ENCODE measurements around the gene C1orf167.
"Not testable (repeated sequence)": the region's sequence is repeated elsewhere in the genome, so short reads cannot be mapped to it uniquely, and the experiment has no call there.

Gene C1orf167

DNA sequence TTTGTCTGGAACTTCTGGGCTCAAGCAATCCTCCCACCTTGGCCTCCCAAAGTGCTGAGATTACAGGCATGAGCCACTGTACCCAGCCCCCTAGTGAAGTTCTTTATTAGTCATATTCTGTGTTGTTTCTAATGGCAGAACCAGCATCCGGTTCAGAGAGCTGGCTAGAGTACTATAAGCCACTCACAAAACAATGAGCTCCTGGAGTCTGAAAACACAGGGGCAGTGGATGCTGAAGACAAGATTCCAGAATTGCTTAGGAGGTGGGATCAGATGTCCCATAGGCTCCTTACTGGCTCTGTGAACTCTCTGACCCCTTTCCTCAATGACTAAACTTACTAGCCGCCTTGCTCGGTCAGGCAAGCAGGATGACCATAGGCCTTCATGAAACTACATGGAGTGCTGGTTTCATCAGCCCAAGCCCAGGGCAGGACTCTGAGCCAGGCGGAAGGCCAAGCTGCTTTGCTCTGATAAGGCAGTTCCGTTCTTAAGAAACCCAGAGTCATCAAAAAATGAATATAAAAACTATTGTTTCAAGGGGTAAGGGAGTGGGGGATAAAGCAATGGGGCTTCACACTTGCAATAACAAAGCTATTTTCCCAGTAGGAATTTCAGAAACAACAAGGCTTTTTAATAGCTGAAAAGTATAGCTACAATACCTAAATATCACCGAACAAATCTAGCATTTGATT is 35.7 kb downstream of the C1orf167 start:
- in situ Hi-C loops (cut with HindIII; ENCODE audit: low sequenced_read_pairs), result loop anchor here (10.0 kb wide), 1 partner anchor 133 kb away; the partner anchor contains the start of gene FBXO6

DNA sequence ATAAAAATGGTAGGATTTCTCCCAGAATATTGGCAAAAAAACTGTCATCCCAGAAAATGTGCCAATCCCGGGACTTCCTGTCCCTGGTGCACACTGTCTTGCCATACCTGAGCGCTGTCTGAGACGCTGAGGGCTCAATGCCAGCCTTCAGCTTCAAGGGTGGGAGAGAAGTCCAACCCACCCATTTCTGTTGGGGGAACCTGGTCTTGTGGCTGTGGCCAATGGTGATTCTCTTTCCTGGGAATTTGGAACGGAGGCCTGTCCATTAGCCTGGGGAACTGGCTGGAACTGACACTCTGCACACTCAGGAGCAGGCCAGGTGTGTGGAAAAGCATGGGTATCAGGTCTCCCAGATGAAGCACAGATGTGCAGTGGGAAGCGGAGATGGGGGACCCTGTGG is 37.1 kb downstream of the C1orf167 start:
- in situ Hi-C loops (cut with HindIII; ENCODE audit: low sequenced_read_pairs), result loop anchor here (10.0 kb wide), 1 partner anchor 134 kb away; the partner anchor contains the start of gene FBXO6

DNA sequence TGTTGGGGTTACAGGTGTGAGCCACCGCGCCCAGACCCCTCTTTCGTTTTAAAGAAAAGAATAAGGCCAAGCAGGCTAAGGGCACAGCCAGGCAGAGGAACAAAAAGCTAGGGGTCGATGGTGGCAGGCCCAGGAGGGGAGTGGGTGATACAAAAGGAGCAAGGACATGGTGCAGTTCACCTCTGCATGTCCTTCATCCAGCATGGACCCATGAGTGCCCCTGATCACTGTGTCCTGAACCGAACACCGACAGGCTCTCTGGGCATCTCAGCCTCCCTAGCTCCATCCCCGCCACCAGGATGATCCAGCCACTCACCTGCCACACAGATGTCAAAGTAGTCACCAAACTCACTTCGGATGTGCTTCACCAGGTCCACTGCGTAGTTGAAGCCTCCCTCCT is 37.9 kb downstream of the C1orf167 start:
- in situ Hi-C loops (cut with HindIII; ENCODE audit: low sequenced_read_pairs), result loop anchor here (10.0 kb wide), 1 partner anchor 135 kb away; the partner anchor contains the start of gene FBXO6

DNA sequence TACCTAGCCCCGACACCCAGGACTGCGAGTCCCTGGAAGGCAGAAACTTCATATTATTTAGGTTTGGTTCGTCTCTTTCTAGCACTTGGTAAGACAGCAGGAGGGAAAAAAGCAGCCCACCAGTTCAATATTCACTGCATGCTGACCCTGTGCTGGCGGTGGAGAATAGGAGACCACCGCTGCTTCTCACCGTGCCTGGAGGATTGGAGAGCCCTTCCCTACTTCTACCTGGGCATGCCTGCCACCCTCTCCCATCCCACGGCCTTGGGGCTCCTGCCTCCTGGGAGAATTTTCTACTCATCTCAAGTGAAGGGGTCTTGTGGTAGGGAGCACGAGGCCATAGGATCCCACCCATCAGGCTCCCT is 38.4 kb downstream of the C1orf167 start:
- in situ Hi-C loops (cut with HindIII; ENCODE audit: low sequenced_read_pairs), result no loop called here

DNA sequence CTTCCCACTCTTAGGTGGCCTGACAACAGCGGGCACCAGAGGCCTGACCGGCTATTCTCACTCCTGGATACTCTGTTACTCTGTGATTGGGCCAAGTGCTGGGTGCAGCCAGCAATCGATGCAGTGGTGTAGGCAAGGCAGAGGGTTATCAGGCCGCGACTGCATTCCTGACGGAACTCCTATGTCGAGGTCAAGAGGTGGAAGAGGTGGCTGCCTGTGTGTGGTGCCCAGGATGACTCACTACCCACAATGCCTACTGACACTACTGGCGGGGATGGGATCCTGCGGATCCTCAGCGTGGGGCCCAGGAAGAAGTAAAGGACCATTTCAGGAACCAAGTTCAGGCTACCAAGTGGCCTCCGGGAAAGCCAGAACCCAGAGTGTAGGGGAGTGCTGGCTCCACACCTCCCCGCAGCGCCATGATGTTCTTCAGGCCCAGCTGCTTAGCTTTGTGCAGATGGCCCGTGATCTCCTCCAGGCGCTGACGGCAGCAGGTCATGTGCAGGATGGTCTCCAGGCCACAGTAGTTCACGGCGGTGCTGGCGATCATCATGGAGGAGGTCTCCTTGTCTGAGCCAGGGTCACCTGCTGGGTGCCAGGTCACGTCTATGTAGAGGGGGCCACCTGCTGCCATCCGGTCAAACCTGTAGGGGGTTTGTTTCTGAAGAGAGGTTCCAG is 38.9 kb downstream of the C1orf167 start:
- in situ Hi-C loops (cut with HindIII; ENCODE audit: low sequenced_read_pairs), result no loop called here

DNA sequence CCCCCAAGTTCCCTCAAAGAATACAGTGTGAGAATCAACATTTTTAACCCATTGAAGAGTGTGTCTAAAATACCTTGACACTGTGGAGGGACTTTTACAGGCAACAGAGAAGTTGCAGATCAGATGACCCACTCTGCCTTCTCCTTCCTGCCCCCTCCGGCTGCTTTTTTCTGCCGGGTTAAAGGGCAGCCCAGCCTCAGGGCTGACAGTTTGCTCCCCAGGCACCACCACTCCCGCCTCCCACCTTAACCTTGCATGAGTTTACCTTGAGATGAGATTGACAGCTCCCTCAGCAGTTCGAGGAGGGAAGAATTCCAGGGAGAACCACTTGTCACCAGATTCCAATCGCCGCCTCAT is 40.6 kb downstream of the C1orf167 start:
- in situ Hi-C loops (cut with HindIII; ENCODE audit: low sequenced_read_pairs), result no loop called here

- in situ Hi-C loops (cut with HindIII; ENCODE audit: low sequenced_read_pairs), result no loop called here
These were observed 41.2 kb downstream of the C1orf167 start for GRCh38 chr1:11802973-11803885.

DNA sequence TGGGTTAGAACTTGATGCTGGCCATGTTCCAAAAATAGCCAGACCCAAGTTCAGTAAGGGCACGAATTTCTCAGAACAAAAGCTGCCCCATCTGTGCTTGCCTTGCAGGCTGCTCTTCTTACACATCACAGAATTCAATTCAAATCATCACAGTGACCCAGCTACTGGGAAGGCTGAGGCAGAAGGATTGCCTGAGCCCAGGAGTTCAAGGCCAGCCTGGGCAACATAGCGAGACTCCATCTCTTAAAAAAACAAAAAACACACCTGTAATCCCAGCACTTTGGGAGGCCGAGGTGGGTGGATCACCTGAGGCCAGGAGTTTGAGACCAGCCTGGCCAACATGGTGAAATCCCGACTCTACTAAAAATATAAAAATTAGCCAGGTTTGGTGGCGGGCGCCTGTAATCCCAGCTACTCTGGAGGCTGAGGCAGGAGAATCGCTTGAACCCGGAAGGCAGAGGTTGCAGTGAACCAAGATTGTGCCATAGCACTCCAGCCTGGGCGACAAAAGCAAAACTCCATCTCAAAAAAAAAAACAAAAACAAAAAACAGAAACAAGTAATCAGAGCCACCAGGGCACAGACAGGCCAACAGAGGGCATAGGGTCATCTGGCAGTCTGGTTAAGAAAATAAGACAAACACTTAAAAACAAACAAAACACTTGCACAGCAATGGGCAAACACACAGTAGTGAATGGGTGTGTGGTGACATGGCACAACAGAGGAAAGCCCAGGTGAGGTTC is 42.1 kb downstream of the C1orf167 start:
- in situ Hi-C loops (cut with HindIII; ENCODE audit: low sequenced_read_pairs), result not testable (repeated sequence)

DNA sequence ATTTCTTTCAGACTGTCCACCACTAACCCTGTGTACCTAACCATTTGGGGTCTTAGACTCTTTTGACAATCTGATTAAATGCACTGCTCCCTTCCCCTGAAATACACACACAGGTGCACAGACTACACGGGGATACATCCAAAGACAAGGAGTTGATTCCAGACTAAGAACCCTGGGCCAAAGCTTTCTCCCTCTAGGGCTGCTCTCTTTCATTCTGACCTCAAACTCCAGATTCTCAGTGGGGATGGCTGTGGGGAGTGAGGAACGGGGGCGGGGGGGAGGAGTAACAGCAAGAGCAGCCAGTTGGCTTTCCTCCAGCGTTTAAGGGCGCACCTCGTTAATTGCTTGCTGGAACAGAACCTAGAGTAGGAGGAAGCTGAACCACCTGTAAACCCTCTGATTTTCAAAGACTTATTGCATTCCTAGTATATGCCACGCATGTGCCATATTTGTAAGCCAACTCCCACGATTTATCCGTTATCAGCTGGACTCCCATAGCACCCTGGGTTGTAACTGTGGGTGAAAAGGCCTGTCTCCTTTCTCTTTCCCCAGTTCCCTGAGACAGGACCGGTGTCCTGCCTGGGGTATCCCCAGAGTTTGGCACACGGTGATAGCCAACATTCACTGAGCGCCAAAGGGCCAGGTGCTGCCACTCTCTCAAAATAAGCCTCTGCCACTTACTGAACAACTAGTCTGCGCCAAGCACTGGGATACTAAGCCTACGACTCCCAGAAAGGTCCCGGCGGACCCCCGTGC is 42.9 kb downstream of the C1orf167 start:
- in situ Hi-C loops (cut with HindIII; ENCODE audit: low sequenced_read_pairs), result no loop called here

- in situ Hi-C loops (cut with HindIII; ENCODE audit: low sequenced_read_pairs), result no loop called here
These were observed 43.7 kb downstream of the C1orf167 start, which contains the start of the genes CLCN6 and MTHFR for GRCh38 chr1:11805422-11806306. Gene CLCN6 (plus strand): TSS chr1:11806191. CDS start chr1:11806263, 72 bp downstream. Gene MTHFR (minus strand): TSS chr1:11805964. CDS start chr1:11803116, 2,848 bp downstream.

DNA sequence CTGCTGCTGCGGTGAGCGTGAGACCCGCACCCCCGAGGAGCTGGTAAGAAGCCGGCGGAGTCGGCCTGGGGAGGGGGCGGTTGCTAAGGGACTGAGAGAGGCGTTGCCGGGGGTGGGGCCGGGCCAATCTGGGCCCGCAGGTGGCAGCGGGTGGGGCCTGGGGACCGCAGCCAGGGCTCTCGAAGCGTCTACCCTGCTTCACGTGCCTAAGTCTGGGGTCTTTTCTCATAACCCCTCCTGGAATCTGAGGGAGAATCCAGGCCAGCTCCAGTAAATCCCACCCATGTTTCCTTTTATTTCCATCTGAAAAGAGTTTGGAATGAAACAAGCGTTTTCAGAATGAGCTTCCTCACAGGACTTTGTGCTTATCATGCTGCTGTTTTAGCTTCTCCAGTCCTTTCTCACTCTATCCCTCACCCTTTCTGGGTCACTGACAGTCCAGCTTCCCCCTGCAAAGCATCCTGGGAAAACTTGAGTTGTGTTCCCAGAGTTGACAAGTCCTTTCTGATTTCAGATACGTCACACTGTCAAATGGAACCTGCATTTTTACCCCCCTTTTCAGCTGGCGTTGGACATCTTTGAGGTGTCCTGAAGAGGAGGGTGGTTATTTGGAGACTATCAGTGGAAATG is 44.4 kb downstream of the C1orf167 start:
- in situ Hi-C loops (cut with HindIII; ENCODE audit: low sequenced_read_pairs), result no loop called here

- in situ Hi-C loops (cut with HindIII; ENCODE audit: low sequenced_read_pairs), result no loop called here
These were observed 45.1 kb downstream of the C1orf167 start for GRCh38 chr1:11807133-11807532.

- in situ Hi-C loops (cut with HindIII; ENCODE audit: low sequenced_read_pairs), result loop anchor here (5.0 kb wide), 2 partner anchors 49 to 74 kb away; no protein-coding TSS in a partner anchor
These were observed 51.0 kb downstream of the C1orf167 start for GRCh38 chr1:11813021-11813420.

DNA sequence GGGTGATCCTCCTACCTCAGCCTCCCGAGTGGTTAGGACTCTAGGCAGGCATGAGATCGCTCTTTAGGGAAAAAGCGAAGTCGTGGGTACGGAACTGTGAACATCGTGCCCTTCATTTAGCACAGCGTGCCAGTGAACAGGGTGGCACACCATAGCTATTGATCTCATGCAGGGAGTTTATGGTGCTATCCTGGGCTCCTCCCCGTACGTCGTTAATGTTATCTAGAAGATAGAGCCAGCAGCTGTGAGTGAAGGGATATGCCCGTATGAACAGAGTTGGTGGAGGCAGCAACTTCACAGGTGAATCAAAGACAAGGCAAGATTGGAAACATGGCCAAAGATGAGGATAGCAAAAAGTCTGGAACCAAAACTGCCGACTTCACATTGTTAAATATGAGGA is 55.2 kb downstream of the C1orf167 start:
- in situ Hi-C loops (cut with HindIII; ENCODE audit: low sequenced_read_pairs), result no loop called here

- in situ Hi-C loops (cut with HindIII; ENCODE audit: low sequenced_read_pairs), result no loop called here
These were observed 60.1 kb downstream of the C1orf167 start for GRCh38 chr1:11822091-11822490.

DNA sequence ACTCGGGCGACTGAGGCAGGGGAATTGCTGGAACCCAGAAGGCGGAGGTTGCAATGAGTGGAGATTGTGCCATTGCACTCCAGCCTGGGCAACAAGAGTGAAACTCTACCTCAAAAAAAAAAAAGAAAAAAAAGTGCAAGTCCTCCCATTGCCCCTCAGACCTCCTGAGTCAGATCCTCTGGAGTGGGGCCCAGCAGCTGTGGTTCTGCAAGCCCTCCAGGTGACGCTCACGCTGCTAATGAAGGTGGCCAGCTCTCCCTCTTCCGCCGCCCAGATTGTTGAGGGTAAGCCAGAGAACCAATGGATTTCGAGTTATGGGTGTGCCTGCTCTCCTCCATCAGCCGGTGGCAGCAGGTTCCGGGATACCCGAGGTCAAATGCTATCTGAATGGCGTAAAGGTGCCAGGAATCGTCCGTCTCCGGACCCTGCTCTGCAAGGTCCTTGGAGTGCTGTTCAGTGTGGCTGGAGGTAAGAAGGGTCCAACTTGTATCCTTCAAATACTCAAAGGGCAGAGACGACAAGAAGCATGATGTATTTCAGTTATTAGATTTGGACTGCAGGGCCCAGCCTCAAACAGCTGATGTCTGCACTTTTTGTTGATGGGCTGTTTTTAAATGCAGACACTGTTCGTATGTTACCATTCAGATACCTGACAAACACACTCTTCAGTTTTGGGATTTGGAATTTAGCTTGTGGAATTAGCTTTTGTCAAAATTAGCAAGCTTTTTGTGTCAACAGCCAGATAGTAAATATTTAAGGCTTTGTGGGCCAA is 61.6 kb downstream of the C1orf167 start:
- in situ Hi-C loops (cut with HindIII; ENCODE audit: low sequenced_read_pairs), result no loop called here

DNA sequence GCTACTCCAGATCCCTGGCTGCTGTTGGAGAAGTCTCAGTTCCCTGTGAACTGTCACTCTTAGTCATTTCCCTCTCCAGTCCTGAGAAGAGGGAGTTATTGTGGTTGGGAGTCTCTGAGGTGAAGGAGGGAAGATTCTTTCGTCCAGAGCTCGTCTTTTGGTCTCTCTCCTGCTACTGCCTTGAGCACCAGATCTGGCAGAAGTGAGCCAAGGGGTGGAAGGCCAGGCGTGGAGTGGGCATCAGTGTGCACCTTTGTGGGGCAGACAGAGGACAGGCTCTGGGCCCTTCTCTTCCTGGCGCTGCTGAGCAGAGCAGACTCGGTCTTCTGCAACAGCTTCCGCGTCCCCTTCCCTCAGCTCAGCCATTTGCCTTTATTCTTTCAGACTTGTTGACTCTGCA is 63.1 kb downstream of the C1orf167 start:
- in situ Hi-C loops (cut with HindIII; ENCODE audit: low sequenced_read_pairs), result no loop called here

DNA sequence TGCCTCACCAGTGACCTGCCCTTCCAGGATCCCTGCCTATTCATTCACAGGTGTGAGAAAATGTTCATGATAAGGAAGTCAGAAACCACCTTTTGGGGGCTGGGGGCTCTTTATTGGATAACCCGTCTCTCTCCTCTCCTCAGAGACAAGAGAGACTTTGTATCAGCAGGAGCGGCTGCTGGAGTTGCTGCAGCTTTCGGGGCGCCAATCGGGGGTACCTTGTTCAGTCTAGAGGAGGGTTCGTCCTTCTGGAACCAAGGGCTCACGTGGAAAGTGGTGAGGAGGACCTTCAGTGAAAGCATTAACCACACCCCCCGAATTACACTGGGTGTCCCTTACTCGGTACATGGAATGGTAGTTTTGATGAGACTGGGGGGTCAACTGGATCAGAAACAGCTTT is 65.0 kb downstream of the C1orf167 start:
- in situ Hi-C loops (cut with HindIII; ENCODE audit: low sequenced_read_pairs), result no loop called here
